Skeletal muscle tissue (tissue), 4 donors: ENCODE results near the gene PHOX2A. TPM values are rescaled to one million over a fixed set of nuclear protein-coding genes. Genes with fewer than 3 reads are reported as not detected.

Experiments used
- H3K27ac ChIP-seq: one replicate; pipeline ENCODE4 v1.7.0; 2013; ENCODE audit warnings: mild to moderate bottlenecking, low read depth, low read length, inconsistent platforms
- H3K27me3 ChIP-seq, 3 donors: one replicate each; pipeline ENCODE4 v1.7.0; 2013; ENCODE audit warnings: low read length in 3 of 3; ENCODE audit not compliant: control insufficient read depth in 3 of 3, insufficient read depth in 3 of 3
- H3K36me3 ChIP-seq, 3 donors: one replicate each; pipeline ENCODE4 v1.7.0; 2013; ENCODE audit warnings: low read length in 3 of 3; ENCODE audit not compliant: control insufficient read depth in 3 of 3, insufficient read depth in 3 of 3
- H3K4me1 ChIP-seq, 3 donors: one replicate each; pipeline ENCODE4 v1.7.0; 2013; ENCODE audit warnings: low read length in 3 of 3, mild to moderate bottlenecking in 3 of 3; ENCODE audit not compliant: control insufficient read depth in 3 of 3, insufficient read depth in 3 of 3
- H3K4me3 ChIP-seq, 3 donors: one replicate each; pipeline ENCODE4 v1.7.0; 2013; ENCODE audit warnings: low read length in 3 of 3
- H3K9ac ChIP-seq, 3 donors: one replicate each; pipeline ENCODE4 v1.7.0; 2013; ENCODE audit warnings: low read length in 3 of 3, mild to moderate bottlenecking in 3 of 3, moderate library complexity in 2 of 3, low read depth in 1 of 3
- H3K9me3 ChIP-seq, 3 donors: one replicate each; pipeline ENCODE4 v1.7.0; 2013; ENCODE audit warnings: low read length in 3 of 3; ENCODE audit not compliant: control insufficient read depth in 3 of 3
- total RNA-seq: library from RNA; depleted of rRNA; stranded (reverse); fragments of >200 nt; gene quantifications from one replicate; pipeline ENCODE4 v1.2.3, GENCODE V29; 2014
- donor health status: Osteomylitis.

Gene PHOX2A
- total RNA-seq, 1 donor from 2014 or later: not detected

GRCh38 chr11:72223615-72224563 lies 20.1 kb downstream of the PHOX2A start:
- H3K27ac ChIP-seq: peak overlapping the region; percentile 95
- peaks cover 7 to 16% (median 8%) of the 10 kb centered on the region in 3 donors for H3K36me3 ChIP-seq
- no peaks in the 10 kb centered on the region for H3K9me3 ChIP-seq
- no peaks in the 10 kb centered on the region for H3K27me3 ChIP-seq
- H3K4me3 ChIP-seq: peak overlapping the region; percentile 90 to 92 (median 91)
- H3K4me1 ChIP-seq: peaks cover 16 to 37% (median 24%) of the 10 kb centered on the region in 3 donors
- H3K9ac ChIP-seq: peak overlapping the region; percentile 93 to 95 (median 93)

GRCh38 chr11:72222907-72223614 lies 20.9 kb downstream of the PHOX2A start:
- Histone ChIP-seq H3K9me3 (no peaks in the 10 kb centered on the region), H3K4me3 (peak overlapping the region; percentile 77 to 91 (median 85)), H3K4me1 (peaks cover 16 to 37% (median 24%) of the 10 kb centered on the region in 3 donors), H3K27me3 (no peaks in the 10 kb centered on the region), H3K9ac (peak overlapping the region; percentile 76 to 95 (median 93)), H3K36me3 (peaks cover 2 to 9% (median 3%) of the 10 kb centered on the region in 3 donors), H3K27ac (peak overlapping the region; percentile 95)

GRCh38 chr11:72222106-72222891 lies 21.7 kb downstream of the PHOX2A start:
- Histone ChIP-seq H3K27ac (peak overlapping the region; percentile 95), H3K27me3 (no peaks in the 10 kb centered on the region), H3K9ac (peak overlapping the region; percentile 73 to 95 (median 93)), H3K4me1 (peaks cover 16 to 29% (median 18%) of the 10 kb centered on the region in 3 donors), H3K4me3 (peak overlapping the region; percentile 77 to 91 (median 85)), H3K36me3 (peaks cover 0 to 3% (median 0%) of the 10 kb centered on the region in 3 donors), H3K9me3 (no peaks in the 10 kb centered on the region)

- peak overlapping the region in 1 of 3 donors; percentile 33 for H3K9ac ChIP-seq
- H3K27ac ChIP-seq: no peak overlapping the region
- H3K4me3 ChIP-seq: no peak overlapping the region
- no peaks in the 10 kb centered on the region for H3K9me3 ChIP-seq
- peaks cover 0 to under 1% (median 0%) of the 10 kb centered on the region in 3 donors for H3K36me3 ChIP-seq
- no peaks in the 10 kb centered on the region for H3K27me3 ChIP-seq
- H3K4me1 ChIP-seq: peaks cover 16 to 23% (median 18%) of the 10 kb centered on the region in 3 donors
Measured at GRCh38 chr11:72221386-72222075, 22.4 kb downstream of the PHOX2A start.

GRCh38 chr11:72220696-72221363 lies 23.1 kb downstream of the PHOX2A start:
- no peaks in the 10 kb centered on the region for H3K36me3 ChIP-seq
- peaks cover 15 to 19% (median 17%) of the 10 kb centered on the region in 3 donors for H3K4me1 ChIP-seq
- H3K4me3 ChIP-seq: no peak overlapping the region
- H3K9ac ChIP-seq: no peak overlapping the region
- no peaks in the 10 kb centered on the region for H3K27me3 ChIP-seq
- no peak overlapping the region for H3K27ac ChIP-seq
- H3K9me3 ChIP-seq: no peaks in the 10 kb centered on the region

GRCh38 chr11:72218251-72218745 lies 25.7 kb downstream of the PHOX2A start:
- peak overlapping the region in 2 of 3 donors; percentile 13 to 27 for H3K4me3 ChIP-seq
- H3K9ac ChIP-seq: no peak overlapping the region

GRCh38 chr11:72217841-72218240 lies 26.1 kb downstream of the PHOX2A start:
- Histone ChIP-seq H3K4me3 (no peak overlapping the region), H3K27me3 (no peaks in the 10 kb centered on the region), H3K9ac (no peak overlapping the region), H3K4me1 (peaks cover 7 to 9% (median 9%) of the 10 kb centered on the region in 3 donors), H3K9me3 (no peaks in the 10 kb centered on the region), H3K36me3 (no peaks in the 10 kb centered on the region), H3K27ac (peak overlapping the region; percentile 30)

More at GRCh38 chr11:72218251-72218745, 25.7 kb downstream of the PHOX2A start:
- Histone ChIP-seq H3K36me3 (no peaks in the 10 kb centered on the region), H3K27me3 (no peaks in the 10 kb centered on the region), H3K4me1 (peaks cover 9 to 10% (median 9%) of the 10 kb centered on the region in 3 donors), H3K9me3 (no peaks in the 10 kb centered on the region), H3K27ac (no peak overlapping the region)

GRCh38 chr11:72216638-72217037 lies 27.3 kb downstream of the PHOX2A start, which contains the start of gene FOLR2:
TSS of gene FOLR2 (plus strand) at chr11:72216794. CDS start at chr11:72218585, 1,791 bp downstream.
- H3K4me1 ChIP-seq: no peaks in the 10 kb centered on the region
- peak within 1 kb of the TSS in 1 of 3 donors; percentile 14 for H3K4me3 ChIP-seq

More at GRCh38 chr11:72216638-72217037, 27.3 kb downstream of the PHOX2A start, which contains the start of gene FOLR2:
- H3K27me3 ChIP-seq: no peaks in the 10 kb centered on the region
- peak within 1 kb of the TSS; percentile 30 for H3K27ac ChIP-seq
- H3K9me3 ChIP-seq: no peaks in the 10 kb centered on the region
- no peak within 1 kb of the TSS for H3K9ac ChIP-seq
- no peaks in the 10 kb centered on the region for H3K36me3 ChIP-seq
